Neuronal stem cell (in vitro differentiated cells): ENCODE results near the gene CALHM6.

ENCODE experiments used
- DNase-seq: peaks from one replicate; pipeline ENCODE4 v3.0.0-alpha.2; 2013; ENCODE audit warnings: low spot score
- H2AFZ ChIP-seq: one replicate; pipeline ENCODE4 v1.6.1; 2013; ENCODE audit warnings: mild to moderate bottlenecking, low read length, inconsistent platforms
- H2AK5ac ChIP-seq: 2 replicates; pipeline ENCODE4 v1.6.1; 2013; ENCODE audit warnings: low read depth, mild to moderate bottlenecking, inconsistent platforms, low read length, moderate library complexity, mixed read lengths
- H2BK120ac ChIP-seq: 2 replicates; pipeline ENCODE4 v1.6.1; 2013; ENCODE audit warnings: low read depth, mild to moderate bottlenecking, inconsistent platforms, low read length, moderate library complexity, mixed read lengths
- H2BK12ac ChIP-seq: one replicate; pipeline ENCODE4 v1.6.1; 2013; ENCODE audit warnings: low read length, inconsistent platforms
- H2BK15ac ChIP-seq: 2 replicates; pipeline ENCODE4 v1.6.1; 2013; ENCODE audit warnings: mild to moderate bottlenecking, low read length, inconsistent platforms, mixed read lengths
- H2BK5ac ChIP-seq: one replicate; pipeline ENCODE4 v1.6.1; 2013; ENCODE audit warnings: inconsistent platforms, mild to moderate bottlenecking, low read length, moderate library complexity
- H3K14ac ChIP-seq: one replicate; pipeline ENCODE4 v1.6.1; 2013; ENCODE audit warnings: low read length, inconsistent platforms
- H3K18ac ChIP-seq: 2 replicates; pipeline ENCODE4 v1.6.1; 2013; ENCODE audit warnings: low read length, inconsistent platforms
- H3K23ac ChIP-seq: 2 replicates; pipeline ENCODE4 v1.6.1; 2013; ENCODE audit warnings: low read depth, mild to moderate bottlenecking, mixed read lengths, low read length, inconsistent platforms; ENCODE audit not compliant: poor library complexity
- H3K27ac ChIP-seq: replicated peaks from 3 replicates; pipeline ENCODE4 v1.5.1; 2013; ENCODE audit warnings: low read length, inconsistent platforms
- H3K27me3 ChIP-seq, 3 experiments: 2 replicates each; pipeline ENCODE4 v1.6.1; 2013; ENCODE audit warnings: low read length in 3 of 3, mild to moderate bottlenecking in 2 of 3, inconsistent platforms in 1 of 3, low read depth in 1 of 3, mixed read lengths in 1 of 3, moderate library complexity in 1 of 3; ENCODE audit not compliant: control insufficient read depth in 3 of 3, insufficient read depth in 3 of 3
- H3K36me3 ChIP-seq, 2 donors: replicated peaks in 1 of 2; 2 replicates each; pipeline ENCODE4 v1.6.1; 2013; ENCODE audit warnings: low read length in 2 of 2; ENCODE audit not compliant: control insufficient read depth in 2 of 2, insufficient read depth in 2 of 2
- H3K4ac ChIP-seq: 2 replicates; pipeline ENCODE4 v1.6.1; 2013; ENCODE audit warnings: inconsistent platforms, mild to moderate bottlenecking, low read length, moderate library complexity
- H3K4me1 ChIP-seq, 2 donors: 1 replicate in 1 of 2; 2 replicates in 1 of 2; pipeline ENCODE4 v1.6.1; 2013; ENCODE audit warnings: low read length in 2 of 2, low read depth in 1 of 2; ENCODE audit not compliant: control insufficient read depth in 2 of 2, insufficient read depth in 1 of 2
- H3K4me2 ChIP-seq: one replicate; pipeline ENCODE4 v1.6.1; 2013; ENCODE audit warnings: mild to moderate bottlenecking, low read length, inconsistent platforms; ENCODE audit not compliant: insufficient read depth, poor library complexity, severe bottlenecking
- H3K4me3 ChIP-seq, 2 donors: 2 replicates each; pipeline ENCODE4 v1.5.1; 2013; ENCODE audit warnings: low read length in 2 of 2, mild to moderate bottlenecking in 2 of 2, inconsistent platforms in 1 of 2, moderate library complexity in 1 of 2
- H3K79me1 ChIP-seq: one replicate; pipeline ENCODE4 v1.6.1; 2013; ENCODE audit warnings: low read depth, mild to moderate bottlenecking, inconsistent platforms, low read length, moderate library complexity
- H3K9ac ChIP-seq: one replicate; pipeline ENCODE4 v1.6.1; 2013; ENCODE audit warnings: mild to moderate bottlenecking, low read depth, low read length, inconsistent platforms; ENCODE audit not compliant: poor library complexity
- H3K9me3 ChIP-seq, 2 donors: replicated peaks in 1 of 2; 2 replicates each; pipeline versions ENCODE3 to v1.6.1; 2013; ENCODE audit warnings: low read length in 2 of 2, mild to moderate bottlenecking in 2 of 2, inconsistent platforms in 1 of 2, low read depth in 1 of 2, mixed read lengths in 1 of 2, moderate library complexity in 1 of 2; ENCODE audit not compliant: control insufficient read depth in 2 of 2, insufficient read depth in 1 of 2
- H4K8ac ChIP-seq: one replicate; pipeline ENCODE4 v1.6.1; 2013; ENCODE audit warnings: low read depth, mild to moderate bottlenecking, inconsistent platforms, low read length, moderate library complexity
- H4K91ac ChIP-seq: one replicate; pipeline ENCODE4 v1.6.1; 2013; ENCODE audit warnings: low read length, low read depth, mild to moderate bottlenecking, inconsistent platforms; ENCODE audit not compliant: poor library complexity
- WGBS, 2 donors: extraction: QIAGEN DNeasy Blood & Tissue Kit; methylation state at CpG; one replicate each; pipeline ENCODE4 v1.1.7; 2013; ENCODE audit warnings: missing lambda C conversion rate in 2 of 2, mixed read lengths in 1 of 2; ENCODE audit not compliant: insufficient read length in 2 of 2, insufficient replicate concordance in 1 of 2; ENCODE audit errors: extremely low coverage in 2 of 2; 5-methylcytosine and 5-hydroxymethylcytosine counted together

The CALHM6 gene

DNA sequence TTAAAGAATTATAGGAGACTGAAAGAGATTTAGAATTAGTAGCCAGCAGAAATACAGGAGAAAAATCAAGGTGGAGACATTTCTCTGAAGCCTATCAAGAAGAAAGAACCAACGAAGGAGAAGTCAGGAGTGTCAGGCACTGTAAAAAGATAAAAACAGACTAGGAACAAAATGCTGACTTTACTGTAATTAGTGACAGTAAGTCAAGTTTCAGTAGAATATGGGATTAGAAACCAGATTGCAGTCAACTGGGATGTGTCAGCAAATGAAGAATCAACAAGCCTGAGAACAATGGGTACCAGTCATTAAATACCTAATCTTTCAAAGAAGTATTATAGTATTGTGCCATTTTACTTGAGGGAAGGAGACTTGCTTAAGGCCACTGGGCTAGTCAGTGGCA is 21.6 kb downstream of the CALHM6 start:
- Histone ChIP-seq H2AFZ (no peak overlapping the region), H2BK120ac (no peak overlapping the region), H3K4ac (no peak overlapping the region), H3K23ac (no peak overlapping the region), H3K18ac (no peak overlapping the region), H3K14ac (no peak overlapping the region), H3K9me3 (no peaks in the 10 kb centered on the region), H3K4me3 (no peak overlapping the region), H4K8ac (no peak overlapping the region), H3K79me1 (no peaks in the 10 kb centered on the region), H3K9ac (no peak overlapping the region), H3K4me1 (peaks cover 1 to 2% of the 10 kb centered on the region in 2 donors), H4K91ac (no peak overlapping the region), H3K27me3 (no peaks in the 10 kb centered on the region), H3K27ac (no peak overlapping the region), H2AK5ac (no peak overlapping the region), H3K36me3 (no peaks in the 10 kb centered on the region), H3K4me2 (no peak overlapping the region), H2BK5ac (no peak overlapping the region), H2BK15ac (no peak overlapping the region), H2BK12ac (no peak overlapping the region)
- no CpG with 5 or more reads among the region's 1 CpG for WGBS, 2 donors
- DNase-seq: no peak

DNA sequence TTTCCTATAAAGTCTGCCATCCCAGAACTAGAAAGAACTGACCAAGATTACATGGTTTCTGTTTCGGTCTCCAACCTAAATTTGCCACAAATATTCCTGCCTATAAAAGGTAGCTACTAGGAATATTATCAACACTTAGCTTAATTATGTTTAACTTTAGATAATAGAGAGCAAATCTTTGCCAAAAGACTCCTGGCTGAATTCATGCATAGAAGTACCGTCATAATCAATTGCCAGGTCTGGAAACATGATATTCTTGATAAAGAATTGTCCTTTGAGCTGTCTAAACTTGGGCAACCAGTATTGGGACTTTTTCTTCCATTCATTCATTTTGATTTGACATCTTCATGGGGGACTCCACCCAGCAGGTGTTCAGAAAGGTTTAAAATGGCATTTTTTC is 22.4 kb downstream of the CALHM6 start:
- H3K36me3 ChIP-seq: no peaks in the 10 kb centered on the region
- H3K14ac ChIP-seq: no peak overlapping the region
- no CpG with 5 or more reads among the region's 2 CpGs for WGBS, 2 donors
- H3K4me2 ChIP-seq: no peak overlapping the region
- H2AK5ac ChIP-seq: no peak overlapping the region
- H3K23ac ChIP-seq: no peak overlapping the region
- H2AFZ ChIP-seq: no peak overlapping the region
- H2BK5ac ChIP-seq: no peak overlapping the region
- H3K27ac ChIP-seq: no peak overlapping the region
- H2BK120ac ChIP-seq: no peak overlapping the region
- no peak overlapping the region for H4K8ac ChIP-seq
- H4K91ac ChIP-seq: no peak overlapping the region
- no peaks in the 10 kb centered on the region for H3K9me3 ChIP-seq
- H3K18ac ChIP-seq: no peak overlapping the region
- H3K27me3 ChIP-seq: no peaks in the 10 kb centered on the region
- no peak for DNase-seq
- no peak overlapping the region for H3K9ac ChIP-seq
- H2BK12ac ChIP-seq: no peak overlapping the region
- H3K4me1 ChIP-seq: peaks cover 1 to 2% of the 10 kb centered on the region in 2 donors
- H2BK15ac ChIP-seq: no peak overlapping the region
- no peak overlapping the region for H3K4me3 ChIP-seq
- H3K79me1 ChIP-seq: no peaks in the 10 kb centered on the region
- H3K4ac ChIP-seq: no peak overlapping the region

DNA sequence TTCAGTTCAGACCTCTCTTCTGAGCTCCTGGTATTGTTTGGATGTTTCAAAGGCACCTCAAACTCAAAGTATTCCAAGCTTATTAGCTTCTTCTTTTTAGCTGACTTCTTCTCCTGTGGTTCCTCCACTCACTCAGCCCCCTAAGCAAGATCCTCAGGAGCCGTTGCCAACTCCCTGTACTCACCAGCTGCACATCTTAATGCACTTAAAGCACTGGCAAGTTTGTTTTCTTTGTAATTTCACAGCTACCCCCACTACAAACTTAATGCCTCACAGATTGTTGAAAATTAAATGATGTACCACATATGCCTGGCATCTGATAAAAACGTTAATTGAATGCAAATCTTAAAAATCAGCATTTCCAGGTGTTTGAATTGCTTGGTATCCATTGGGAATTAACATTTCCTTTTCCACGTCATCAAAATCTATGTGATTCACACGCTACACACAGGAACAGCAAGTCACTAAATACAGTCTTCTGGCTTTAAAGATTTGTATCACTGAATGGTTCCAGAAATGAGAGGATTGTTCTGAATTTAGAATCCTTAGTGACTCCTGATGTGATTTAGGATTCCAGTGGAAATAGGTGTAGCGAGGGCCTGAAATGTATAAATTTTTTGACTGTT is 24.5 kb downstream of the CALHM6 start:
- Histone ChIP-seq H3K4me1 (peaks cover 1 to 2% of the 10 kb centered on the region in 2 donors), H2BK5ac (no peak overlapping the region), H2BK12ac (no peak overlapping the region), H2BK15ac (no peak overlapping the region), H4K91ac (no peak overlapping the region), H3K9ac (no peak overlapping the region), H3K4me2 (no peak overlapping the region), H3K14ac (no peak overlapping the region), H4K8ac (no peak overlapping the region), H2AK5ac (no peak overlapping the region), H3K23ac (no peak overlapping the region), H2AFZ (no peak overlapping the region), H3K4me3 (no peak overlapping the region), H2BK120ac (no peak overlapping the region), H3K27ac (no peak overlapping the region), H3K9me3 (no peaks in the 10 kb centered on the region), H3K27me3 (no peaks in the 10 kb centered on the region), H3K18ac (no peak overlapping the region), H3K4ac (no peak overlapping the region), H3K79me1 (no peaks in the 10 kb centered on the region), H3K36me3 (no peaks in the 10 kb centered on the region)
- no CpG with 5 or more reads among the region's 5 CpGs for WGBS, 2 donors
- no peak for DNase-seq

DNA sequence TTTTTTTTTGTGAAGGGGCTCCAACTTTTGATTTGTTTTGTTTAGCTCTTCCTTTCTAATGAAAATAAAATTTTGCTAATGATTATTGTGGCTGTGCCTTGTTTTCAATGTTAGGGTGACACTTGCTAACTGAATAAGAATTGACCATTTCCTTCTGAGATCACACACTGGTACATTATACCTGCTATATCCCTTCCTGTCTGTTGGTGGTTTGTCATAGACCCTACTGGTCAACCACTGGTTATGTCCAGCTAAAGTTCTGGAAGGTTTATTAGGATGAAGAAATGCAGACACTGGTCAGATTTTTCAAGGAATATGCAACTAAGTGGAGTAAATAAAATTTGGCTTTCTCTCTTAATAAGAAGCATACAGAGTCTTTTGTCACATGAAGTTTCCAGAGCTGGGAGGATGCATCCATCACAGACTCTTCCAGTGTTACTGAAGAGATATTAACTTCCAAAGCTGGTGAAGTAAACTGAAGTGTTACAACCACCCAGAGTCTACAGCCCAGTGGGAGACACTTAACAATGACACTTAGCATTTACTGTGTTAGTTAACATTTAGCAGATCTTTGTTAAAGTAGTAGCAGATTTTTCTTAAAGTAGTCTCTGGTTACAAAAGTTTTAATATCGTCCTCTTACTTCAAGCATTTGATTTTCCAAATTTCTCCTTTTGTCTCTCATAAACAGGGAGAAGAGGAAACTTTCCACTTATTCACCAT is 30.6 kb downstream of the CALHM6 start:
- Histone ChIP-seq H2BK120ac (no peak overlapping the region), H2BK12ac (no peak overlapping the region), H3K79me1 (no peaks in the 10 kb centered on the region), H3K9me3 (no peaks in the 10 kb centered on the region), H3K18ac (no peak overlapping the region), H3K9ac (no peak overlapping the region), H3K14ac (no peak overlapping the region), H3K4me1 (peaks cover 0 to 15% of the 10 kb centered on the region in 2 donors), H3K4me2 (no peak overlapping the region), H3K4me3 (no peak overlapping the region), H4K8ac (no peak overlapping the region), H3K36me3 (no peaks in the 10 kb centered on the region), H2BK5ac (no peak overlapping the region), H2AK5ac (no peak overlapping the region), H4K91ac (no peak overlapping the region), H3K27ac (no peak overlapping the region), H3K4ac (no peak overlapping the region), H2BK15ac (no peak overlapping the region), H3K23ac (no peak overlapping the region), H2AFZ (peak overlapping the region; percentile 72), H3K27me3 (no peaks in the 10 kb centered on the region)
- DNase-seq: no peak
- no CpG with 5 or more reads among the region's 1 CpG for WGBS, 2 donors
